Fibroblast of villous mesenchyme (primary cell): Measurements from ENCODE around the gene ARHGAP33. TPM values are rescaled to one million over a fixed set of nuclear protein-coding genes. Genes with fewer than 3 reads are reported as not detected.

Source experiments
- DNase-seq: peaks from one replicate; pipeline ENCODE4 v3.0.0-alpha.2; 2010; ENCODE audit warnings: low read depth
- H3K4me3 ChIP-seq: 2 replicates; pipeline ENCODE4 v1.5.1; 2011; ENCODE audit warnings: low read depth, mild to moderate bottlenecking, low read length
- CTCF ChIP-seq: IDR thresholded peaks from 2 replicates; pipeline ENCODE4 v1.5.1; 2012; ENCODE audit warnings: low read depth, mild to moderate bottlenecking, low read length; ENCODE audit not compliant: insufficient read depth
- total RNA-seq: library from RNA; depleted of rRNA; stranded (reverse); fragments of >200 nt; gene quantifications from 2 replicates; pipeline ENCODE4 v1.2.3, GENCODE V29; 2012

ARHGAP33 gene
- total RNA-seq, 1 donor, result 1.7 TPM

DNA sequence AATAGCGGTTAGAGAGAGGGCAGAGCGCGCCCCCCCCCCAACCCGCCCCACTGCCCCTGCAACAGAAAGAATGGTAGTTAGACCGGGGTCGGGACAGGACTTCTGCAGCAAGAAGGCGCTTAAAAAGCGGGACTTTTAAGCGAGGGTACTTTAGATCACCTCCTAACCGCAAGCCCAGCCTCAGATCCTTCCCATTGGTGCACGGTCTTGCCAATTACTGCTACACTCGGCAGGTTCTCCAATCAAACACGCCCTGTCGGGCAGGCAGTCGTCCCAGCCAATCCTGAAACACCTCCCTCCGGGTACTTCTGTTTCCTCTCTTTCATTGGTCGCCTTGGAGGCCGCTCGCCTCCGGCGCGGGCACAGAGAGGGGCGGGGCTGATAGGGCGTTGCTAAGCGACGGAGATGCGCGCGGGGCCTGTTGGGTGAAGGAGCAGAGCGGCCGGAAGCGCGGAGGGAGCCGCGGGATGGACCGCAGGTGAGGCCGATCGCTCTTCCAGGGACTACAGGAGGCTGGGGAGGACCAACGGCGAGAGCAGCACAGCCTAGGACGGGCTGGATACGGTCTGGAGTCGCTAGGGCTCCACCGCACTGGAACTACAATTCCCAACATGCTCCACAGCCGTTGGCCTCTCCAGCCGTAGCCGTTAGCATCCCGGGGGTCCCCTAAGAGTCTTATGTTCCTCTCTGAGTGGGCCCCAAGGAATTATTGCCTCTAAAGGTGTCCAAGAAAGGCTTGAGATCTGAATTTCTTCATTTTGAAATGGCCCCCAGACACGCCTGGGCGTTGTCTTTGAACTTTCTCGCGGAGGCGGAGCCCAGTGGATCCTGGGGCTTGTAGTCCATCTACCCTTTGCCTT lies 17.4 kb upstream of the ARHGAP33 start, which contains the start of gene PROSER3:
Gene PROSER3 (plus strand): TSS at position 428 of the 860 bp plus-strand sequence. CDS start 40 bp downstream, at position 468.
- no peak for TF ChIP-seq CTCF
- peak; percentile 100 for DNase-seq

GRCh38 chr19:35759697-35760096 lies 15.7 kb upstream of the ARHGAP33 start:
- no peak overlapping the region for H3K4me3 ChIP-seq
- DNase-seq, result no peak
- no peak for TF ChIP-seq CTCF

More for the DNA sequence above, 17.4 kb upstream of the ARHGAP33 start, which contains the start of gene PROSER3:
- H3K4me3 ChIP-seq, result peak within 1 kb of the TSS; percentile 92

DNA sequence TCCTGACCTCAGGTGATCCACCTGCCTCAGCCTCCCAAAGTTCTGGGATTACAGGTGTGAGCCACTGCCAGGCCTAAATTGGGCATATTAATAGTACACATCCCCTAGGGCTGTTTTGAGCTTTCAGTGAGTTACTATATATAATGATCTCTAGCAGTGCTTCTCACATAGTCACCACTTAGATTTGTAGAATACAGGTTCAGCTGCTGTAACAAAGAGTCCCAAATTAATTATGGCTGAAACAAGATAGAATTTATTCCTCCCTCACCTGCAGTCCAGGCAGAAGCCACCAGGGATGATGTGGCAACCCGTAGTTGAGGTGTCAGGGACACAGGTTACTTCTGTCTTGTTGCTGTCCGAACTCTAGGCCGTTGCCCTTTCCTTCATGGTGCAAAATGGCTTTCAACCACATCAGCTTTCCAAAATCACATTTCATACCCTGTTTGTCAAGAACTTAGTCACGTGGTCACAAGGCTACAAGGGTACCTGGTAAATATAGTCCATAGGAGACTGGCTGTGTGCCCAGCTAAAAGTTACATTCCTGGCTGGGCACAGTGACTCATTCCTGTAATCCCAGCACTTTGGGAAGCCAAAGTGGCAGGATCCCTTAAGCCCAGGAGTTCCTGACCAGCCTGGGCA lies 14.5 kb upstream of the ARHGAP33 start:
- H3K4me3 ChIP-seq, result no peak overlapping the region
- no peak for TF ChIP-seq CTCF
- no peak for DNase-seq

GRCh38 chr19:35764432-35765315 lies 10.7 kb upstream of the ARHGAP33 start:
- no peak overlapping the region for H3K4me3 ChIP-seq
- DNase-seq, result no peak
- TF ChIP-seq CTCF, result no peak

DNA sequence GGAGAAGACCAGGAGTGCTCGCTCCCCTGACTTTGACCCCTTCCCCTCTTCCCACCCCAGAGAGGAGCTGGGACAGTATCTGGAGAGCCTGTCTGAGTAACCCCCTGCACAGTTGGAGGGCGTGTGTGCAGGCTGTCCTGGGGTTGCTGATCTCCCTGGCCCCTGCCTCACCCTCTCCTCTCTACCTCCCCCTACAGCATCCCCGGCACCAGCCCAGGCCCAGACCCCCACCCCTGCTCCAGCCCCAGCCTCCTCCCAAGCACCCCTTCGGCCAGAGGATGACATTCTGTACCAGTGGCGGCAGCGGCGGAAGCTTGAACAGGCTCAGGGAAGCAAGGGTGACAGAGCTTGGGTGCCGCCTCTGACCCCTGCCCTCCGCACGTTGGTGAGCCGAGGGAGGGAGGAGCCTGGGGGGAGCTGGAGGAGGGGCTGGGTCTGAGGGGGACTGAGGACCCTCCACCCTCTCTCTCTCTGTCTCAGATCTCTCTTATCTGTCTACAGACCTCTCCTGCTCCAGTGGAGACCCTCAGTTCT lies 8.7 kb upstream of the ARHGAP33 start:
- no peak for TF ChIP-seq CTCF
- no peak for DNase-seq
- no peak overlapping the region for H3K4me3 ChIP-seq
